Left ventricle myocardium inferior (tissue), 1 donor: Measurements from ENCODE around the gene LPA. TPM values are rescaled to one million over a fixed set of nuclear protein-coding genes. Genes with fewer than 3 reads are reported as not detected.

Experiments used
- DNase-seq: peaks from one replicate; pipeline ENCODE4 v3.0.0-alpha.2; 2020
- H3K27ac ChIP-seq: fragments of 200-600 bp; replicated peaks from 2 replicates; pipeline ENCODE4 v1.8.0; 2021
- H3K27me3 ChIP-seq: fragments of 200-600 bp; 2 replicates; pipeline ENCODE4 v1.8.0; 2021; ENCODE audit warnings: low read depth
- H3K36me3 ChIP-seq: fragments of 200-600 bp; 2 replicates; pipeline ENCODE4 v1.8.0; 2021
- H3K4me1 ChIP-seq: fragments of 200-600 bp; 2 replicates; pipeline ENCODE4 v1.8.0; 2021
- H3K4me3 ChIP-seq: fragments of 200-600 bp; 2 replicates; pipeline ENCODE4 v1.8.0; 2021; ENCODE audit warnings: mild to moderate bottlenecking, moderate library complexity
- H3K9me3 ChIP-seq: fragments of 200-600 bp; replicated peaks from 2 replicates; pipeline ENCODE4 v1.8.0; 2021
- CTCF ChIP-seq: fragments of 200-600 bp; IDR thresholded peaks from 2 replicates; pipeline ENCODE4 v1.8.0; 2021; ENCODE audit warnings: antibody characterized with exemption, mild to moderate bottlenecking, borderline replicate concordance
- intact Hi-C: fragments of 100-400 bp; cut with micrococcal nuclease; formaldehyde crosslinking; loops from one replicate; pipeline ENCODE4 v1.11.0; 2022
- total RNA-seq: library from RNA; stranded (reverse); fragmentation: NEBNext Ultra II Directional; extraction: Animal tissue kit (Norgen Biotek cat#: 25700); gene quantifications from one replicate; pipeline ENCODE4 v1.2.1, GENCODE V29; 2021
- donor health status: DM: no; HTN: yes; CAD: no; lungs with severe emphysema.

Gene LPA
- total RNA-seq, 1 donor from 2014 or later = not detected

GRCh38 chr6:160489091-160489490 is 175.0 kb downstream of the LPA start:
- intact Hi-C loops = no loop called here
- no peaks in the 10 kb centered on the region for H3K27me3 ChIP-seq
- no peak for TF ChIP-seq CTCF
- no peaks in the 10 kb centered on the region for H3K36me3 ChIP-seq
- no peak for DNase-seq
- no peaks in the 10 kb centered on the region for H3K9me3 ChIP-seq
- H3K4me3 ChIP-seq = no peak overlapping the region
- no peak overlapping the region for H3K27ac ChIP-seq
- no peaks in the 10 kb centered on the region for H3K4me1 ChIP-seq

- no peaks in the 10 kb centered on the region for H3K4me1 ChIP-seq
- no peaks in the 10 kb centered on the region for H3K9me3 ChIP-seq
- H3K27ac ChIP-seq = no peak overlapping the region
- H3K27me3 ChIP-seq = no peaks in the 10 kb centered on the region
- H3K36me3 ChIP-seq = no peaks in the 10 kb centered on the region
- intact Hi-C loops = no loop called here
- no peak overlapping the region for H3K4me3 ChIP-seq
- TF ChIP-seq CTCF = no peak
- no peak for DNase-seq
Measured at GRCh38 chr6:160487116-160487515, 177.0 kb downstream of the LPA start.

Other genes with a start within 250 kb of the LPA start
- gene PLG, start 38.0 kb upstream of the LPA start, total RNA-seq = not detected